ENCODE measurements around the gene TAOK1. TPM values are rescaled to one million over a fixed set of nuclear protein-coding genes. Genes with fewer than 3 reads are reported as not detected.
A peak's percentile ranks its signal among the peaks of the same experiment; 100 is the strongest.

TAOK1 gene
- total RNA-seq, 4 donors from 2014 or later: 54.7 to 71.8 (median 64.9) TPM

GRCh38 chr17:29581583-29582253 is 191.6 kb downstream of the TAOK1 start:
- TF ChIP-seq, protein P1, sequence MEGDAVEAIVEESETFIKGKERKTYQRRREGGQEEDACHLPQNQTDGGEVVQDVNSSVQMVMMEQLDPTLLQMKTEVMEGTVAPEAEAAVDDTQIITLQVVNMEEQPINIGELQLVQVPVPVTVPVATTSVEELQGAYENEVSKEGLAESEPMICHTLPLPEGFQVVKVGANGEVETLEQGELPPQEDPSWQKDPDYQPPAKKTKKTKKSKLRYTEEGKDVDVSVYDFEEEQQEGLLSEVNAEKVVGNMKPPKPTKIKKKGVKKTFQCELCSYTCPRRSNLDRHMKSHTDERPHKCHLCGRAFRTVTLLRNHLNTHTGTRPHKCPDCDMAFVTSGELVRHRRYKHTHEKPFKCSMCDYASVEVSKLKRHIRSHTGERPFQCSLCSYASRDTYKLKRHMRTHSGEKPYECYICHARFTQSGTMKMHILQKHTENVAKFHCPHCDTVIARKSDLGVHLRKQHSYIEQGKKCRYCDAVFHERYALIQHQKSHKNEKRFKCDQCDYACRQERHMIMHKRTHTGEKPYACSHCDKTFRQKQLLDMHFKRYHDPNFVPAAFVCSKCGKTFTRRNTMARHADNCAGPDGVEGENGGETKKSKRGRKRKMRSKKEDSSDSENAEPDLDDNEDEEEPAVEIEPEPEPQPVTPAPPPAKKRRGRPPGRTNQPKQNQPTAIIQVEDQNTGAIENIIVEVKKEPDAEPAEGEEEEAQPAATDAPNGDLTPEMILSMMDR (IDR thresholded peaks at IDR 0.05): no peak
- TF ChIP-seq POLR2A (IDR thresholded peaks at IDR 0.05): no peak
- intact Hi-C loops (cut with DNase I; ENCODE audit: low total_unique reads): no loop called here
- DNase-seq (ENCODE audit: low spot score in 2 of 2): peak in 1 of 2 donors; percentile 60
- H3K4me3 ChIP-seq (ENCODE audit: low read depth, poor library complexity, severe bottlenecking): no peak overlapping the region
- 59 to 68% methylated on average over 13 to 20 of the region's 20 CpGs for WGBS, 2 donors

DNA sequence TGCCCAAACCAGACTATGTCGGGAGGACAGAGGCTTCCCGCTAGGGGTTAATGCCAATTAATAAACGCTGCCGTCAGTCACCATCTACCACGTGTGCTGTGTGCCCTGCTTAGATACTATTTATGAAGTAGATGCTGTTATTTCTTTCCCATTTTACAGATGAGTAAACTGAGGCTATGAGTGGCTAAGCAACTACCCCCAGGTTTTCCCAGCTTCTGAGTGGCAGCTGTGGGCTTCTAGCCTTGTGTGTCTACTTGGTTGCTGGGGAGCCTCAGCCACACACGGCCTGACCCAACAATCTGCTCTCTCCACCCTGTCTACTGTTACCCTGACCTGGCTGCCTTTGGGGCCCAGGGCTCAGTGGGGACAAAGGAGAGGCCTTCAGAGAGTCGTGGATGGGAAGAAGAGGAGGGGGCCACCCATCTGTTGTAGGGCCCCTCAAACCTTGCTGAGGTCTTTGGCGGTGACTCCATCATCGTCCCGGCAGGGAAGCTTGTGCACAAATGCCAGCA is 192.1 kb downstream of the TAOK1 start:
- intact Hi-C loops (cut with DNase I; ENCODE audit: low total_unique reads): no loop called here
- TF ChIP-seq, protein P1 (IDR thresholded peaks at IDR 0.05): no peak
- TF ChIP-seq POLR2A (IDR thresholded peaks at IDR 0.05): no peak
- 53 to 56% methylated on average over 10 of the region's 10 CpGs for WGBS, 2 donors
- H3K4me3 ChIP-seq (ENCODE audit: low read depth, poor library complexity, severe bottlenecking): no peak overlapping the region
- no peak for DNase-seq (ENCODE audit: low spot score in 2 of 2)

- TF ChIP-seq POLR2A (IDR thresholded peaks at IDR 0.05): no peak
- TF ChIP-seq, protein P1 (IDR thresholded peaks at IDR 0.05): no peak
- no peak for DNase-seq (ENCODE audit: low spot score in 2 of 2)
- intact Hi-C loops (cut with DNase I; ENCODE audit: low total_unique reads): no loop called here
- 60 to 84% methylated on average over 10 to 13 of the region's 13 CpGs for WGBS, 2 donors
- H3K4me3 ChIP-seq (ENCODE audit: low read depth, poor library complexity, severe bottlenecking): no peak overlapping the region
These were observed 192.6 kb downstream of the TAOK1 start for GRCh38 chr17:29582772-29583171.

GRCh38 chr17:29583324-29584248 is 193.4 kb downstream of the TAOK1 start:
- DNase-seq (ENCODE audit: low spot score in 2 of 2): peak in 1 of 2 donors; percentile 16
- TF ChIP-seq POLR2A (IDR thresholded peaks at IDR 0.05): no peak
- TF ChIP-seq, protein P1 (IDR thresholded peaks at IDR 0.05): no peak
- intact Hi-C loops (cut with DNase I; ENCODE audit: low total_unique reads): no loop called here
- WGBS, 2 donors: 60 to 74% methylated on average over 12 to 16 of the region's 16 CpGs
- H3K4me3 ChIP-seq (ENCODE audit: low read depth, poor library complexity, severe bottlenecking): no peak overlapping the region

DNA sequence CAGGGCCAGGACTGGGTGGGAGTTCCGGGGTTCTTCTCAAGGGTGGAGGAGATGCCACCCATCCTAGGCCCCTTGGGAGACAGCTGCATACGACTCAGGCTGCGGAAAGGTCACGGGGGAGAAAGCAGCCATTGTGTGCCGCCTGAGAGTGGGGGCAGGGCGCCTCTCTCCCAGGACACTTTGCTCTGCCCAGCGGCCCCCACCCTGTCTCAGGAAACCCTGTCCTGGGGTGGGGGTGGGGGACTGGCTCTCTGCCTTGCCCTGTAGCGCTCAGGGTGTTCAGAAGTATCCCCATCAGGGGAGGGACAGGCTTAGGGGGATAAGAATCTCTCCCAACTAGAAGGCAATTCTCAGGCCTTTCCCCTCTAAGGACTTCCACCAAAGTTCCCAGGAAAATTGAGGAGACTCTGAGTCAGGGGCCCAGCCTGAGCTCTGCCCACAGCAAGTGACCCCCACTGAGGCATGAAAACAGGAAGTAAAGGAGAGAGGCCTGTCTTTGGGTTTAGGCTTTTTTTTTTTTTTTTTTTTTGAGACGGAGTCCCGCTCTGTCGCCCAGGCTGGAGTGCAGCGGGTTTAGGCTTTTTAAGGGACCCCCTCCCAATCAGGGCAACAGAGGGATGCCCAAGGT is 194.4 kb downstream of the TAOK1 start:
- DNase-seq (ENCODE audit: low spot score in 2 of 2): no peak
- WGBS, 2 donors: 60 to 78% methylated on average over 11 to 12 of the region's 12 CpGs
- TF ChIP-seq POLR2A (IDR thresholded peaks at IDR 0.05): no peak
- intact Hi-C loops (cut with DNase I; ENCODE audit: low total_unique reads): no loop called here
- H3K4me3 ChIP-seq (ENCODE audit: low read depth, poor library complexity, severe bottlenecking): no peak overlapping the region
